Measurements from ENCODE around the gene IER5L. TPM values are rescaled to one million over a fixed set of nuclear protein-coding genes. Genes with fewer than 3 reads are reported as not detected.

The IER5L gene
- total and polyA plus RNA-seq, 2 of the 8 experiments (the other 6 are each of a cell fraction or from before 2014, with no cell fraction given) = 0.65 to 1.0 TPM

DNA sequence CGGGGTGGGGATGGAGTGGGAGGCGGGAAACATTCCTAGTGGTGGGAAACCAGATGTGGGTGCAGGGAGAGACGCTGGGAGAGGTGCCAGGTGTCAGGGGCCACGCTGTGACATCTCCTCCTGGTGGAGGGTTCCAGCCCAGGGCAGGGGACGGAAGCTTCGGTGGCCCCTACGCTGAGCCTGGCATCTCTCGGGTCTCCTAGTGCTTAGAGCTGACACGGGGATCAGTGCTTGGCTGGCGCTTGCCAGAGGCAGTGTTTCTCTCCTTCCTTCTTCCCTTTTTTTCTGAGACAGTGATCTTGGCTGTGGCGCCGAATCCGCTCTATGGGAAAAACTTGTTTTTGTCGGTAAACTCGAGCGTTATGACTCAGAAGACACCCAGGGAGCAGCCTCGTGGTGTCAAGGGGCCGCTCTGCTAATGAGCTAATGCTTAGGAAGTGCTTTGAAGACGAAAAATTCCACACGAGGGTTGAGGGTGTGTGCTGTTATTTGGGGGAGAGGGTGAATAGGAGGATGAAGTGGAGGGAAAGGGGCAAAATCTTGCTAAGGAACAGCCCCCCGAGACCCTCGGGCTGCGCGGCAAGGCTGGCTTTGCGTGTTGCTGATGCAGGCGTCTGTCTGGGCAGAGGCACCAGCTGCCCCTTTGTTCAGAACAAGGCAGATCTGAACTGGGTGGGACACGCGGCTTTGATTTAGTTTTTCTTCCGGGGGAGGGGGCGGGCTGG, 20.4 kb upstream of the IER5L start:
- Histone ChIP-seq H3K4me1 (replicated peaks in 1 of 4; ENCODE audit: control insufficient read depth in 3 of 4, insufficient read depth in 4 of 4, low read length in 3 of 4) (peaks cover 0 to 6% (median 3%) of the 10 kb centered on the region in 4 experiments; a peak in 4 of 7 replicates), H2BK15ac (ENCODE audit: low read length) (no peak overlapping the region), H3K36me3 (ENCODE audit: control insufficient read depth in 2 of 4, insufficient read depth in 4 of 4, low read length in 3 of 4) (no peaks in the 10 kb centered on the region), H4K91ac (replicated peaks; ENCODE audit: insufficient read length, low read length) (no peak overlapping the region), H2BK5ac (ENCODE audit: low read depth, low read length) (0 out of 2 replicates have a peak overlapping the region, but pooled peaks have one; percentile 16), H2BK120ac (replicated peaks; ENCODE audit: low read depth, low read length) (no peak overlapping the region), H3K23me2 (ENCODE audit: low read depth, low read length) (no peaks in the 10 kb centered on the region; the same call in 1 of the 2 replicates), H3K14ac (ENCODE audit: insufficient read length) (no peak overlapping the region), H2AK5ac (ENCODE audit: low read depth, low read length) (no peak overlapping the region), H3K79me1 (ENCODE audit: low read depth, low read length) (no peaks in the 10 kb centered on the region), H2BK20ac (ENCODE audit: low read length) (0 out of 2 replicates have a peak overlapping the region, but pooled peaks have one; percentile 3), H3K18ac (ENCODE audit: extremely low read depth, low read length) (peak overlapping the region; percentile 24), H3K4me2 (ENCODE audit: insufficient read depth in 1 of 2, low read depth in 2 of 2, low read length in 2 of 2) (no peak overlapping the region), H3K23ac (ENCODE audit: insufficient read length) (no peak overlapping the region), H3K9ac (replicated peaks in 1 of 4; ENCODE audit: extremely low read depth in 1 of 4, low read depth in 3 of 4, low read length in 3 of 4) (no peak overlapping the region), H3K56ac (replicated peaks; ENCODE audit: insufficient read length, low read depth, low read length) (no peak overlapping the region), H3K27me3 (replicated peaks in 1 of 4; ENCODE audit: control insufficient read depth in 3 of 4, extremely low read depth in 1 of 4, insufficient read depth in 3 of 4, low read length in 3 of 4) (peaks cover 0 to 19% (median 14%) of the 10 kb centered on the region in 4 experiments; a peak in 4 of 7 replicates), H4K20me1 (replicated peaks in 1 of 2; ENCODE audit: control insufficient read depth in 1 of 2, insufficient read depth in 2 of 2, low read length in 2 of 2) (no peaks in the 10 kb centered on the region), H2BK12ac (ENCODE audit: low read depth, low read length) (peak overlapping the region; percentile 80), H2AFZ (ENCODE audit: low read length) (0 out of 2 replicates have a peak overlapping the region, but pooled peaks have one; percentile 21), H3K79me2 (ENCODE audit: control insufficient read depth in 1 of 2, insufficient read depth in 2 of 2, low read length in 2 of 2) (no peaks in the 10 kb centered on the region), H3K27ac (ENCODE audit: low read depth, low read length) (no peak overlapping the region), H3K9me3 (ENCODE audit: insufficient read depth in 2 of 2, low read depth in 1 of 2, low read length in 1 of 2) (no peaks in the 10 kb centered on the region; a peak in 1 of 4 replicates), H3K4ac (replicated peaks; ENCODE audit: insufficient read length, low read depth, low read length) (no peak overlapping the region), H4K8ac (ENCODE audit: extremely low read depth, insufficient read depth, low read length) (no peak overlapping the region), H3K4me3 (ENCODE audit: extremely low read depth in 1 of 4, insufficient read depth in 2 of 4, low read depth in 3 of 4, low read length in 4 of 4) (no peak overlapping the region), H4K5ac (ENCODE audit: insufficient read length, low read depth, low read length) (no peak overlapping the region)
- WGBS, 2 experiments (ENCODE audit: extremely low coverage in 1 of 2, insufficient coverage in 1 of 2, insufficient read length in 1 of 2, insufficient replicate concordance in 2 of 2, low coverage in 1 of 2, low lambda C conversion rate in 2 of 2, missing lambda C conversion rate in 1 of 2) = 73% methylated on average over 30 of the region's 30 CpGs; no CpG with 5 or more reads in 1 of the 2 experiments
- CTCF ChIA-PET (ENCODE audit: partially characterized antibody) = interaction anchor here (0.8 to 2.1 kb wide), 9 partner anchors 15 to 67 kb away, joined by 3 to 12 read pairs (median 4); no protein-coding TSS in a partner anchor
- POLR2A ChIA-PET (ENCODE audit: partially characterized antibody) = interaction anchor here (0.6 to 2.1 kb wide), 5 partner anchors 10 to 414 kb away, joined by 3 to 9 read pairs (median 4); partner anchors contain the start of genes DOLPP1 and IER5L
- DNase-seq (ENCODE audit: low read depth in 1 of 2, low spot score in 2 of 2) (no peak), FAIRE-seq (no peak)
- no peak for TF ChIP-seq SIX5 (IDR thresholded peaks at IDR 0.05; ENCODE audit: low read depth, low read length)
- TF ChIP-seq, protein P1, sequence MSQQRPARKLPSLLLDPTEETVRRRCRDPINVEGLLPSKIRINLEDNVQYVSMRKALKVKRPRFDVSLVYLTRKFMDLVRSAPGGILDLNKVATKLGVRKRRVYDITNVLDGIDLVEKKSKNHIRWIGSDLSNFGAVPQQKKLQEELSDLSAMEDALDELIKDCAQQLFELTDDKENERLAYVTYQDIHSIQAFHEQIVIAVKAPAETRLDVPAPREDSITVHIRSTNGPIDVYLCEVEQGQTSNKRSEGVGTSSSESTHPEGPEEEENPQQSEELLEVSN (IDR thresholded peaks at IDR 0.05) = peak; percentile 38; the same call in 1 of the 2 replicates
